Activated CD8-positive, alpha-beta T cell treated with anti-CD3 and anti-CD28 coated beads for 36 hours (primary cell): ENCODE results near the gene SH2D4B. TPM values are rescaled to one million over a fixed set of nuclear protein-coding genes. Genes with fewer than 3 reads are reported as not detected.
A peak's percentile ranks its signal among the peaks of the same experiment; 100 is the strongest.

ENCODE experiments used
- ATAC-seq: fragments of 200-7000 bp; cut with Tn5 transposase; one replicate; pipeline ENCODE4 v1.10.0; 2021; ENCODE audit warnings: mild to moderate bottlenecking, moderate library complexity
- CTCF ChIA-PET: fragments of 350-600 bp; sonication (Branson Sonifier 250); formaldehyde crosslinking; loops from one replicate; lab custom pipeline; 2021; ENCODE audit warnings: antibody characterized with exemption; lab: Charles Lee
- POLR2A ChIA-PET: fragments of 350-600 bp; sonication (Branson Sonifier 250); formaldehyde crosslinking; loops from one replicate; lab custom pipeline; 2021; ENCODE audit warnings: antibody characterized with exemption; lab: Charles Lee
- DNase-seq: peaks from one replicate; pipeline ENCODE4 v3.0.0-alpha.2; 2020
- H3K27ac Mint-ChIP-seq: one replicate; pipeline ENCODE4 v1.8.0; 2021; ENCODE audit warnings: mild to moderate bottlenecking, mixed read lengths
- H3K27me3 Mint-ChIP-seq: one replicate; pipeline ENCODE4 v1.8.0; 2021; ENCODE audit warnings: mixed read lengths
- H3K36me3 Mint-ChIP-seq: one replicate; pipeline ENCODE4 v1.8.0; 2021; ENCODE audit warnings: low read depth, mixed read lengths
- H3K4me1 Mint-ChIP-seq: one replicate; pipeline ENCODE4 v1.8.0; 2021; ENCODE audit warnings: low read depth, mixed read lengths
- H3K4me3 Mint-ChIP-seq: one replicate; pipeline ENCODE4 v1.8.0; 2021; ENCODE audit warnings: mild to moderate bottlenecking, moderate library complexity, mixed read lengths
- H3K9me3 Mint-ChIP-seq: one replicate; pipeline ENCODE4 v1.8.0; 2021; ENCODE audit warnings: mixed read lengths
- CTCF ChIP-seq: fragments of 200-600 bp; IDR thresholded peaks from one replicate; pipeline ENCODE4 v1.8.0; 2022; ENCODE audit warnings: antibody characterized with exemption, mild to moderate bottlenecking
- intact Hi-C: fragments of 100-400 bp; cut with micrococcal nuclease; formaldehyde crosslinking; loops from one replicate; pipeline ENCODE4 v1.10.0; 2022
- total RNA-seq, 2 experiments: library from RNA; stranded (reverse); gene quantifications; one replicate each; pipeline ENCODE4 v1.2.3, GENCODE V29; 2021

SH2D4B gene
- total RNA-seq, 2 experiments from 2014 or later, result 0.11 to 0.20 TPM

GRCh38 chr10:80523773-80524172 is 13.9 kb upstream of the SH2D4B start:
- no peaks in the 10 kb centered on the region for H3K9me3 Mint-ChIP-seq
- no peak for TF ChIP-seq CTCF
- H3K36me3 Mint-ChIP-seq, result peaks cover 13% of the 10 kb centered on the region
- intact Hi-C loops, result no loop called here
- peak overlapping the region; percentile 69 for H3K27ac Mint-ChIP-seq
- ATAC-seq (no peak), DNase-seq (no peak)
- H3K27me3 Mint-ChIP-seq, result no peaks in the 10 kb centered on the region
- H3K4me3 Mint-ChIP-seq, result no peak overlapping the region
- ChIA-PET POLR2A (interaction anchor here (0.7 kb wide), 1 partner anchor 14 kb away, joined by 3 read pairs; no protein-coding TSS in a partner anchor), CTCF (interaction anchor here (5.7 kb wide), 1 partner anchor 19 kb away, joined by 29 read pairs; no protein-coding TSS in a partner anchor)
- H3K4me1 Mint-ChIP-seq, result peaks cover 68% of the 10 kb centered on the region

- H3K4me1 Mint-ChIP-seq, result peaks cover 69% of the 10 kb centered on the region
- ATAC-seq, result no peak
- H3K4me3 Mint-ChIP-seq, result no peak overlapping the region
Measured at GRCh38 chr10:80524190-80524909, 13.4 kb upstream of the SH2D4B start.

GRCh38 chr10:80526218-80526617 is 11.5 kb upstream of the SH2D4B start:
- no peak for TF ChIP-seq CTCF
- peak overlapping the region; percentile 75 for H3K27ac Mint-ChIP-seq
- H3K4me1 Mint-ChIP-seq, result peaks cover 74% of the 10 kb centered on the region
- ChIA-PET CTCF (interaction anchor here (1.1 to 5.7 kb wide), 6 partner anchors 10 to 148 kb away, joined by 3 to 29 read pairs (median 8); no protein-coding TSS in a partner anchor), POLR2A (interaction anchor here (1.2 to 1.5 kb wide), 4 partner anchors 10 to 118 kb away, joined by 3 to 5 read pairs (median 4); partner anchors contain the start of gene PRXL2A)
- DNase-seq (no peak), ATAC-seq (no peak)
- intact Hi-C loops, result no loop called here
- no peak overlapping the region for H3K4me3 Mint-ChIP-seq
- peaks cover 4% of the 10 kb centered on the region for H3K36me3 Mint-ChIP-seq
- H3K27me3 Mint-ChIP-seq, result no peaks in the 10 kb centered on the region
- H3K9me3 Mint-ChIP-seq, result no peaks in the 10 kb centered on the region

More at GRCh38 chr10:80524190-80524909, 13.4 kb upstream of the SH2D4B start:
- no peak for DNase-seq
- H3K27me3 Mint-ChIP-seq, result no peaks in the 10 kb centered on the region
- intact Hi-C loops, result no loop called here
- ChIA-PET POLR2A (interaction anchor here (0.6 to 1.2 kb wide), 2 partner anchors 19 to 67 kb away, joined by 3 read pairs; no protein-coding TSS in a partner anchor), CTCF (interaction anchor here (5.7 kb wide), 1 partner anchor 20 kb away, joined by 29 read pairs; no protein-coding TSS in a partner anchor)
- H3K27ac Mint-ChIP-seq, result peak overlapping the region; percentile 69
- H3K9me3 Mint-ChIP-seq, result no peaks in the 10 kb centered on the region
- TF ChIP-seq CTCF, result no peak
- H3K36me3 Mint-ChIP-seq, result peaks cover 12% of the 10 kb centered on the region

- DNase-seq, result no peak
- H3K4me3 Mint-ChIP-seq, result no peak overlapping the region
- H3K9me3 Mint-ChIP-seq, result no peaks in the 10 kb centered on the region
- H3K4me1 Mint-ChIP-seq, result peaks cover 77% of the 10 kb centered on the region
- no peak for TF ChIP-seq CTCF
- no peaks in the 10 kb centered on the region for H3K27me3 Mint-ChIP-seq
- ChIA-PET CTCF (interaction anchor here (0.8 to 5.7 kb wide), 8 partner anchors 10 to 149 kb away, joined by 3 to 29 read pairs (median 4); no protein-coding TSS in a partner anchor), POLR2A (interaction anchor here (1.2 to 1.5 kb wide), 4 partner anchors 10 to 119 kb away, joined by 3 to 5 read pairs (median 4); partner anchors contain the start of gene PRXL2A)
- no peak for ATAC-seq
- H3K36me3 Mint-ChIP-seq, result peaks cover 2% of the 10 kb centered on the region
- peak overlapping the region; percentile 75 for H3K27ac Mint-ChIP-seq
- intact Hi-C loops, result no loop called here
Measured at GRCh38 chr10:80526742-80527141, 11.0 kb upstream of the SH2D4B start.
